Occipital lobe (tissue), 3 donors: ENCODE results near the gene ZNRF2. TPM values are rescaled to one million over a fixed set of nuclear protein-coding genes. Genes with fewer than 3 reads are reported as not detected.

Experiments used
- DNase-seq: peaks from one replicate; lab custom pipeline; 2025; lab: John Stamatoyannopoulos, UW
- small RNA-seq: library from RNA; depleted of rRNA; stranded (forward); fragments of <200 nt; gene quantifications from one replicate; pipeline ENCODE3, GENCODE V24; 2014
- total RNA-seq: library from RNA; depleted of rRNA; stranded (reverse); fragments of >200 nt; gene quantifications from one replicate; pipeline ENCODE4 v1.2.3, GENCODE V29; 2014

The ZNRF2 gene
- total RNA-seq, 1 donor from 2014 or later, result 76.6 TPM

GRCh38 chr7:30405179-30405578, 120.8 kb downstream of the ZNRF2 start:
- DNase-seq, result no peak

- DNase-seq, result no peak
Observed at GRCh38 chr7:30406664-30407425, 122.4 kb downstream of the ZNRF2 start.

- no peak for DNase-seq
Observed at GRCh38 chr7:30411173-30411572, 126.8 kb downstream of the ZNRF2 start.

GRCh38 chr7:30411897-30412296, 127.5 kb downstream of the ZNRF2 start:
- DNase-seq, result no peak

GRCh38 chr7:30412782-30413504, 128.5 kb downstream of the ZNRF2 start:
- no peak for DNase-seq

GRCh38 chr7:30413864-30414263, 129.5 kb downstream of the ZNRF2 start:
- no peak for DNase-seq

Small RNAs within 50 kb of the gene (small RNA-seq; reads per million reads assigned to genes)
- gene MIR550A1, result not detected

Other genes starting within 250 kb of the ZNRF2 start
- gene MTURN, start 149.6 kb upstream of the ZNRF2 start, total RNA-seq, result 388 TPM
- gene NOD1, start 194.2 kb downstream of the ZNRF2 start, total RNA-seq, result 1.9 TPM
- gene GGCT, start 220.2 kb downstream of the ZNRF2 start, total RNA-seq, result 17.6 TPM